ENCODE results near the gene REG4.
"Not testable (repeated sequence)": the region's sequence is repeated elsewhere in the genome, so short reads cannot be mapped to it uniquely, and the experiment has no call there.

REG4 gene

DNA sequence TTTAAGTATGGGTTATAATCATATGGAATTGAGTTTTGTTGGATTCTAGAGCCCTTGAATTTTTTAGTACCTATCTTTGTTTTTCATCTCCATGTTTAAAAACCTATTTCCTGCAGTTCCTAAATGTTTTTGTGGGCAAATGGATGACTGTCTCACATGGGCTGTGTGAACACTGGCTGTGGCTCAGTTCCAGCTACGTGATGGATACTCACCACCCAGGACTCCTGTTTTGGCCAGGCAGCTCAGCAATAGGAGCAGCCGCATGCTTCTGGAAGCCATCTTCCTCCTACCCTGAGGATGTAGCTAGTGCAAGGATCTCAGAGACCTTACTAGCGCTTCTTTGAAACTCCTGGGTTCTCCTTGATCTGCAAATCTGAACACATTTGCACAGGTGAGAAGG is 2.8 kb downstream of the REG4 start:
- DNase-seq (ENCODE audit: low read depth in 1 of 2, low spot score in 1 of 2) = no peak

DNA sequence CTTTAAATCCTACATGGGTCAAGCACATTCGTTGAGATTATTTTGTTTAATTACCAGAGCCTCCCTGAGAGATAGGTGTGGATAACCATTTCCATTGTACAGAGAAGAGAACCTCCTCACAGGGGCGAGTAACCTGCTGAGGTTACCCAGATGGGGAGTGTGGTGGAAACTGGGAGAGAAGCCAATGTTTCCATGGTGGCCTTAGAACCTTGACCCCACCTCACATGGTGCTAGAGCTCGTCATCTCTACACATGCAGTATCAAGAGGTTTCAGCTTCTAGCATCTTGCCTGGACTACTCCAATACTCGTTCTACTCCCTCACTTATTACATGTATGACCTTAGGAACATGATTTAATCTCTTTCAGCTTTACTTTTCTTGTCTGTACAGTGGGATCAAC is 4.8 kb downstream of the REG4 start:
- no peak for DNase-seq (ENCODE audit: low read depth in 1 of 2, low spot score in 1 of 2)

DNA sequence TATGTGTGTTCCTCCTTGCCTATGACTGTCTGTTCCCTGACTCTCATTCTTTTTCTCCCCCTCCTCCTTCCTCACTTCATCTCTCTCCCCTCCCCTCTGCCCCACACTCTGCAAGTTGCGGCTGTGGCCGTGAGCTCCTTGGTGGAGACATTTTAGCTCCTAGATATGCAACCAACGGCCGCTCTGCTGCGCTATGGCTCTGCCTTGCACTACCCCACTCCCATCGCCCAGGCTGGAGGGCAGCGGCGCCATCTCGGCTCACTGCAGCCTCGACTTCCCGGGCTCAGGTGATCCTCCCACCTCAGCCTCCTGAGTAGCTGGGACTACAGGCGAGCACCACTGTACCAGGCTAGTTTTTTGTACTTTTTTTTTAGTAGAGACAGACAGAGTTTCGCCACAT is 5.5 kb downstream of the REG4 start:
- DNase-seq (ENCODE audit: low read depth in 1 of 2, low spot score in 1 of 2) = no peak

DNA sequence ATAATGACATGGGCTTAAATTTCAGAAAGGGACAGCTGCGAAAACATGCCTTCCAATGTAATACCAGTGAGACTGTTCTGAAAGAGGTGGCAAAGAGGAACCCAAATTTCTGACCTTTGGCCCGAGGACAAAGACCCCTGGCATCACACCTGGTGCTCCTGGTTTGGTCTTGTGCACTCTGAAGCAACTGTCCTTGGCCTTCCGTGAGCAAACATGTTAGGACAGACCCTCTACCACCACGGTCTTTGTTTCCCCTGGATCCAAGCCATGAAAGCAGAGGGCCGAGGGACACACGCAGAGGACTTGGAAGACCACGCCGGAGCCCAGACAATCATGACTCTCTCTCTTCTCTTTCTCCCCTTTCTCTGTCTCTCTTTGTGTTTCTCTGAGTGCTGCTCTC is 6.0 kb downstream of the REG4 start:
- DNase-seq (ENCODE audit: low read depth in 1 of 2, low spot score in 1 of 2) = no peak

GRCh38 chr1:119799599-119800177 is 11.6 kb downstream of the REG4 start:
- no peak for DNase-seq (ENCODE audit: low read depth in 1 of 2, low spot score in 1 of 2)

GRCh38 chr1:119799003-119799402 is 12.3 kb downstream of the REG4 start:
- no peak for DNase-seq (ENCODE audit: low read depth in 1 of 2, low spot score in 1 of 2)

- DNase-seq (ENCODE audit: low read depth in 1 of 2, low spot score in 1 of 2) = no peak
Observed at GRCh38 chr1:119797606-119798005, 13.7 kb downstream of the REG4 start.

DNA sequence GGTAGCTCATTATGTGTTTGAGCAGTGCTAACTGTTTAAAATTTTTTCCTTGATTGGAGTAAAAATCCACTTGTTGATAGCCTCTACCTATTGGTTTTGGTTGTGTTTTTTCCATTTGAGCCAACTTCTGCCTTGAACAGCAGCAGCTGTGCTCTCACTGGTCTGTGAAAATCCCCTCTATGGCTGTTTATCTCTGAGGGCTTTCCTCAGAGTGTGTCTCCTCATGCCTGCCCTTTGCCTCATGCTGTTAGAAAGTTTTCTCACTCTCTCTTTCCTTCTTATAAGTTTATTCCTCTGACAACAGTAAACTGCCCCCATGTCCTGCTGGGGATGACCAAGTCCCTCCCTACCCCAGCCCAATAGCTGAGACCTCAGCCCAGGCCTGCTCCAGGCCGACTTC is 14.1 kb downstream of the REG4 start:
- no peak for DNase-seq (ENCODE audit: low read depth in 1 of 2, low spot score in 1 of 2)

DNA sequence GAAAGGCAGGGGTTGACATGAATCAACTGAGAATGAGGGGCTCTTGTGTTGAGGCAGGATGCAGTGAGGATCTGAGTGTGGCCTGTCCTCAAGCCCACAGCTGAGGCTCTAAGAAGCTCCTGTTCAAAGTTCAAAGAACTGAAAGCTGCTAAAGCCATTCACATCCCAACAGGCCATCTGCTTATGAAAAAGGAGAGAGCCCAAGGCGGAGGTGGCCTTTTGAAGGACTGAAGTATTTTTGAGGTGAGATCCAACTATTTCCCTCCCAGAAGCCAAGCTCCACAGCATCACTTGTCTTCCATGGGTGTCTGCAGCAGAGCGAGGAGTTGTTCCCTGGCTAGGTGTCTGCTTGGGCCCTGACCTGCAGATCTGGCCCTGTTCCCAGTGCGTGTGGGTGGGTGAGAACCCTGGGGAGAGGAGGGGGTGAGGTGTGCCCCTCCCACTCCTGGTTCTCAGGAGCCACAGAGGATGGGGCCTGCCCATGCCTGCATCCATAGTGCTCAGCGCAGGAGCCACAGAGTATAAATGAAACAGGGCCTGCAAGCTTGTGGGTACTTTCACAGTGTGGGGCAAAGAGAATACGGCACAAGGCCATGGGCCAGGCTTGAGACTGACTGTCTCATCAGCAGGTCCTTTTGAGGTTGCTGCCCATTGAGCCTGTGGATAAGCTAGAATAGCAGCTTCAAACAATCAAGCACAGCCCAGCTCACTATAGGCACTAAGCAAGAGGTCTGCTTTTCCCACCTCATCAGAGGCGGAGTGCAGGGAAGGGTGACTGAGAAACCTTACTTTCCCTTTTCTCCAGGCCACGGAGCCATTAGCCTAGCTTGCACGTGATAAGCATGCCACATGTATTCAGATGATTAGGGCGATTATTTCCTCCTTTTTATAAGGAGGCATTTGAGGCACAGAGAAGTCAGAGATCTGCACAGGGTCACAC is 15.7 kb downstream of the REG4 start:
- no peak for DNase-seq (ENCODE audit: low read depth in 1 of 2, low spot score in 1 of 2)

DNA sequence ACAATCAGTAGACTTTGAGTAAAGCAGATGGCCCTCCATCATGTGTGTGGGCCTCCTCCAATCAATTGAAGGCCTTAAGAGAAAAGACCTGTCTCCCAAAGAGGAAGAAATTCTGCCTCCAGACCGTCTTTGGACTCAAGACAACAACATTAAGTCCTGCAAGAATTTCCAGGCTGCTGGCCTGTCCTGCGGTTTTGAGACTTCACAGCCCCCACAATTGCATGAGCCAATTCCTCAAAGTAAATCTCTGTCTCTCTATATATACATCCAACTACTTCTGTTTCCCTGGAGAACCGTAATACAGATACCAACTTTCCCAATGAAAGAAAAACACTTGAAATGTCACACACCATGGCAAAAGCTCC is 16.4 kb downstream of the REG4 start:
- DNase-seq (ENCODE audit: low read depth in 1 of 2, low spot score in 1 of 2) = no peak

DNA sequence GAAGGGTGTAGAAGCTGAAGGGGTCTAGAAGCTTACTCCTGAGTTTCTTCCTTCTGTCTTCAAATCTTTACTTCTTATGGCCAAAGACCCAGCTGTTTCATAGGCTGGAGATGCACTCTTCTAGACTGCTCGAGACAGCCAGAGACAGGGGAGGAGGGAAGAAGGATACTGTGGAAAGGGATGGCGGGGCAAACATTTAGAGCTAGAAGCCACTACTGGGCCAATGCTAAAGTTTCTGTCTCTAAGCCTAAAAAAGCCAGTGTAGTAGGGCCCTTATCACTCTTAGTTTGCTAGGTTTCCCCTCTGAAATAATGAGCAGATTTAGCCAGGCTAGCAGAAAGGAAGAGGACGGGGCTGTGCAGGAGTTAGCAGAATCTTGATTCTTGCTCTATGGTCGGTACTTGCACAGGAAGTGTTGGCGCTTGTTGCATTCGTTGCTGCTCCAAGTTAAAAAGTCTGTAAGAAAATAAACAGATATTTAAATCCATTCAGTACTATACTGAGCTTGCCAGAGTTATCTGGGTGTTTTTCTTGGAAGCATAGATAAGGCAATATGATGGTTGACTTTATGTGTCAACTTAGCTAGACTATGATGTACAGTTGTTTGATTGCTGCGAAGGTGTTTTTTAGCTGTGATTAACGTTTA is 16.9 kb downstream of the REG4 start:
- DNase-seq (ENCODE audit: low read depth in 1 of 2, low spot score in 1 of 2) = no peak

DNA sequence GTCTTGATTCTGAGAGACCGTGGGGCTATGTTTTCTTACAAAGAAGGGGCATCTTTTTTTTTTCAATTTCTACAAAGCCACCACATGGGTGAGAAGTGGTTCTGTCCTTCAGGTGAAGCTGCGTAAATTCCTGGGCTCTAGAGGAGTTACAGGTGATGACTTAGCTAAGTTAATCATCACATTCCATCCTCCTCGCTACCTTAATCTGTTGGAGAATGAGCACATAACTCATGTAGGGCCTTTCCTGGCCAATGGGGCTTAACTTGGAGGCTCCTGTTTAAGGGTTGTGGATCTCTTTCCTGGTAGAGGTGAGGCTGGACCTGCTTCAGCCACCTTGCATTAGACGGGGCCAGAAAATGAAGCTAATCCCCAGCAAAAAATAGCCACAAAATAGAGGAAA is 19.9 kb downstream of the REG4 start:
- no peak for DNase-seq (ENCODE audit: low read depth in 1 of 2, low spot score in 1 of 2)

DNA sequence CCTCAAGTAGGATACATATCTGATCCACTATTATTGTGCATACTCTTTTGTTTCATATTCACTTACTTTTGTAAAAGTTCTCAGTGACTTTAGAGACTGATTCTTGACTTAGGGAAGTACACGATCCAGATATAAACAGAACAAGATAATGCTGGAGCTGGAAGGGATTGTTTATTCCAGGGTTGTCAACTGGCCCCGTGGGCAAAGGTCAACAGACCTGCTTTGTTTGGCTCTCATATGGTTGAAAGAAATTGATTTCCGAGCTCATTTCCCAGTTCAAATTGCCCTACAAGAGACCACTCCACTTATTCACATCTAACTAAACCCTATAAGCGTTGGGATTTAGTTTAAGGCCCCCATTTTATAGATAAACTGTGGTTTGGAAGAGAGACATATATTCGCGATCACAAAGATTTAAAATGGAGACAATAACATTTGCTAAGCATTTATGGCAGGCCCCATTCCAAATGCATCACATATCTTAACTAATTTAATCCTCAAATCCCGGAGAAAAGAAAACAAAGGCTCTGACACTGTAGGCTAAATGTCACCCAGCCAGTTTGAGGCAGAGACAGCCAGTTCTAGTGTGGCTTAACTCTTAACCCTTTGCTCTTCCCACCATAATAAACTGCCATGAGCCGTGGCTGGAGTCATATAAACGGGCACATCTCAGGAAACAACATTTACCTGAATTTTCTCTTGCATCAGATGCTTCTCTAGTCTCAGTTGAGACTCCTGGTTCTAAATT is 20.6 kb downstream of the REG4 start:
- DNase-seq (ENCODE audit: low read depth in 1 of 2, low spot score in 1 of 2) = no peak

DNA sequence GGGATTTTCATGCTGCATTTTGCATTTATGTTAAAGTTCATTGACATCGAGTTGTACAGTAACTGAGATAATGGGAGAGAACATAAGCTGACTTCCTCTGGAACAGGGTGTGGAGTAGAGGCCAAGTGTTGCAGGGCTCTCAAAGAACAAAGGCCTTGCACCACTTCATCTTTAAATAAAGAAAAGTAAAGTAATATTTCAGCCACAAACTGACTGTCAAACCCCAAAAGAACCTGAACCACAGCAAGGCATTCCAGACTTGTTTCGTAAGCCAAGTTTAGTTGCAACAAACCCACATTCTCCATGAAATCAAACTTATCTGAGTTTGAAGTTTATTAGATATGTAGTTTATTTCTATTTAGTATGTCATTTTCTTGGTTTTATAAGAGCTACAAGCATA is 23.5 kb downstream of the REG4 start:
- no peak for DNase-seq (ENCODE audit: low read depth in 1 of 2, low spot score in 1 of 2)

- not testable (repeated sequence) for DNase-seq (ENCODE audit: low read depth in 1 of 2, low spot score in 1 of 2)
Observed at GRCh38 chr1:119786473-119787050, 24.7 kb downstream of the REG4 start.

- DNase-seq (ENCODE audit: low read depth in 1 of 2, low spot score in 1 of 2) = not testable (repeated sequence)
Observed at GRCh38 chr1:119786046-119786445, 25.2 kb downstream of the REG4 start.

DNA sequence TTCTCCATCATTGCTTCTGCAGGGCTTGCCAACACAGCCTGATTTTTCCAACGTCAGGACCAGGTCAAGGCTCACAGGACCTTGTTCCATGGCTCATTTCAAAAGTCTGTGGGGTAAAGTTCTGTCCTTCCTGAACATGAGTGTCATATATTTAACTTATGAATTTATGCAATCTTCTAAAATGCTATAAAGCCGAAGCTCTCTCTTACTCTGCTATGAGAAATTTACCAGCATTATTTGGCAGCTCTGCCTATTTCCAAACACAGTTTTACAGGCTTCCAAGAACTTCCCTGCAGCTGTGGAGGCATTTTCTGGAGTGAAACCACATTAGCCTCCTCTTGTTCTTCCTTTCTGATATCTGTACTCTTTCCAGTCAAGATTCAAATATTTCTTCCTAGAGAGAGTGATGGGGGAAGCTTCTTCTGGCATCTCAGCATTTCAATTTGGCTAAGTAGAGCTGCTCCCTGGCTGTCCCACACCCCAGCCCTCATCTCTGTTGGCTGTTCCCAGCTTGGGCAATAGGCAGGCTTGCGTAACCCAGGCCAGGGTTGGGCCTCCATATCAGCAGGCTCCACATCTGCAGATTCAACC is 27.0 kb downstream of the REG4 start:
- no peak for DNase-seq (ENCODE audit: low read depth in 1 of 2, low spot score in 1 of 2)

- no peak for DNase-seq (ENCODE audit: low read depth in 1 of 2, low spot score in 1 of 2)
Observed at GRCh38 chr1:119783354-119784185, 27.7 kb downstream of the REG4 start.

DNA sequence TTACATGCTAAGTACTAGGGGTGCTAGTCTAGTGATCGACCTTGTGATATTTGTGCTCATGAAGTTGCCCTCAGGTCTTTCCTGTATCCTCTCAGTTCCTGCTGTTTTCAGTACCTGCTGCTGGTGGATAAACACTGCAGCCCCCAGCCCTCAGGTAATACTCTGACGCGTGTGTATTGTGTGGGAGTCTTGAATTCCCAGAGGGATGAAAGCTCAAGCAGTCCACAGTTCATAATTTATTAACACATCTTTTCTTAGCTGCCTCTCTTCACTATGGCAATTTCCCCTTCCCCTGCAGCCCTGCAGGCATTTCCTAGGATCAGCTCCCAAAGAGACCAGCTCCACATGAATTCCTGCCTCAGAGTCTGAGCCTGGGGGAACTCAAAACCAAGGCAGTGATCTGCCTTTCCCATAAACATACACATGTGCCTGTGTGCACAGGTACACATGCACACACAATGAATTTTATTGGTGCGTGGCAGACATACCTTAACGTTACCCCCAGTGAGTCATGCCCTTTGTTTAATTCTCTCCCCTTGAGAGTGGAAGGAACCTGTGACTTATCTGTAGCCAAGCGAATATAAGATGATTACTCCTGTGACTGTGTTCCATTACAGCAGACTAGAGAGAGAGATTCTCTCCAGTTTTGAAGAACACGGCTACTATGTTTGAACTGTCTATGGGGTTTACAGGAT is 28.5 kb downstream of the REG4 start:
- no peak for DNase-seq (ENCODE audit: low read depth in 1 of 2, low spot score in 1 of 2)
